Gastroesophageal sphincter (tissue), 3 donors: ENCODE data around the gene LILRA5.
"Not testable (repeated sequence)": the region's sequence is repeated elsewhere in the genome, so short reads cannot be mapped to it uniquely, and the experiment has no call there.

Source experiments
- EP300 ChIP-seq: sonication (generic); formaldehyde crosslinking; IDR thresholded peaks from one replicate; pipeline ENCODE4 v1.6.1; 2017; ENCODE audit warnings: antibody characterized with exemption, mild to moderate bottlenecking
- POLR2A ChIP-seq, 2 donors: fragments of 450-650 bp; IDR thresholded peaks; one replicate each; pipeline ENCODE4 v1.6.1; 2017; ENCODE audit warnings: antibody characterized with exemption in 2 of 2, mild to moderate bottlenecking in 2 of 2, moderate library complexity in 1 of 2
- TF ChIP-seq, protein P1 (sequence below), 4 experiments: fragments of 200-600 bp in 2 of 4; fragments of 450-650 bp in 2 of 4; sonication (generic) in 1 of 4; IDR thresholded peaks; one replicate each; pipeline ENCODE4 v1.5.1; 2017 to 2019; ENCODE audit warnings: antibody characterized with exemption in 4 of 4, mild to moderate bottlenecking in 2 of 4, moderate library complexity in 2 of 4

DNA sequence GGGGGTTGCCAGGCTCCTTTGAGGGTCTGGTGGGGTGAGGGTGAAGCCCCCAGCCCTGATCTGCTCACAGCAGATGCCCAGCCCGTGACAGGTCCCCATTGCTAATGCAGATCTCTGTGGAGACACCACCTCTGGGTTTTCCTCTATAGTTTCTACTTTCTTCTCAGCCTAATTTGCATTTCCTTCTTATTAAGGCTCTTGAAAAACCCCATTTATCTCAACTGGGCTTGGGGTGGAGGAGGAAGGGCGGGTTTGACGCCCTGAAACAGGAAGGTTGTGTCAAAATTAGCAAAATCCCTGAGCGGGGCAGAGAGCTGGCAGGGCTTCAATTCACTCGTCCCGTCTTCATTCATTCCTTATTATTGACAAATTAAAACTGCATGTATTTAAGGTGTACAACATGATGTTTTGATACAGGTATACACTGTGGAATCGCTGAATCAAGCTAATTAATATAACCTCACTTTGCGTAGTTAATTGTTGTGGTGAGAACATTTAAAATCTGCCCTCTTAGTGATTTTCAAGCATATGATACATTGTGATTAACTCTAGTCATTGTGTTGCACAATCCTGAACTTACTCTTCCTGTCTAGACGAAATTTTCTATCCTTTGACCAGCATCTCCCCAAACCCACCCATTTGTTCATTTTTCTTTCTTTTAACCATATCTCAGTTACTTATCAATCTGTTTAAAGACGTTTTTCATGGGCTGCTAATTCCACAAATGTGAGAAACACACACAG, 48.9 kb upstream of the LILRA5 start:
- TF ChIP-seq, protein P1, sequence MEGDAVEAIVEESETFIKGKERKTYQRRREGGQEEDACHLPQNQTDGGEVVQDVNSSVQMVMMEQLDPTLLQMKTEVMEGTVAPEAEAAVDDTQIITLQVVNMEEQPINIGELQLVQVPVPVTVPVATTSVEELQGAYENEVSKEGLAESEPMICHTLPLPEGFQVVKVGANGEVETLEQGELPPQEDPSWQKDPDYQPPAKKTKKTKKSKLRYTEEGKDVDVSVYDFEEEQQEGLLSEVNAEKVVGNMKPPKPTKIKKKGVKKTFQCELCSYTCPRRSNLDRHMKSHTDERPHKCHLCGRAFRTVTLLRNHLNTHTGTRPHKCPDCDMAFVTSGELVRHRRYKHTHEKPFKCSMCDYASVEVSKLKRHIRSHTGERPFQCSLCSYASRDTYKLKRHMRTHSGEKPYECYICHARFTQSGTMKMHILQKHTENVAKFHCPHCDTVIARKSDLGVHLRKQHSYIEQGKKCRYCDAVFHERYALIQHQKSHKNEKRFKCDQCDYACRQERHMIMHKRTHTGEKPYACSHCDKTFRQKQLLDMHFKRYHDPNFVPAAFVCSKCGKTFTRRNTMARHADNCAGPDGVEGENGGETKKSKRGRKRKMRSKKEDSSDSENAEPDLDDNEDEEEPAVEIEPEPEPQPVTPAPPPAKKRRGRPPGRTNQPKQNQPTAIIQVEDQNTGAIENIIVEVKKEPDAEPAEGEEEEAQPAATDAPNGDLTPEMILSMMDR (IDR thresholded peaks at IDR 0.05) = not testable (repeated sequence)
- not testable (repeated sequence) for TF ChIP-seq EP300; POLR2A (IDR thresholded peaks at IDR 0.05)
